Activated naive CD8-positive, alpha-beta T cell (primary cell): Measurements from ENCODE around the gene MYL1.

Experiments used
- H3K27ac Mint-ChIP-seq: one replicate; pipeline ENCODE4 v1.8.0; 2021; ENCODE audit warnings: mixed read lengths
- H3K27me3 Mint-ChIP-seq: one replicate; pipeline ENCODE4 v1.8.0; 2021; ENCODE audit warnings: mixed read lengths
- H3K36me3 Mint-ChIP-seq: one replicate; pipeline ENCODE4 v1.8.0; 2021; ENCODE audit warnings: mixed read lengths
- H3K4me1 Mint-ChIP-seq: one replicate; pipeline ENCODE4 v1.8.0; 2021; ENCODE audit warnings: low read depth, mixed read lengths
- H3K4me3 Mint-ChIP-seq: one replicate; pipeline ENCODE4 v1.8.0; 2021; ENCODE audit warnings: mild to moderate bottlenecking, mixed read lengths
- H3K9me3 Mint-ChIP-seq: one replicate; pipeline ENCODE4 v1.8.0; 2021; ENCODE audit warnings: low read depth, mixed read lengths

The MYL1 gene

GRCh38 chr2:210315015-210315788 lies at the start of gene MYL1:
Gene MYL1, minus strand, starts transcription at chr2:210315174. Its CDS starts 132 bp downstream, at chr2:210315042.
- H3K4me3 Mint-ChIP-seq, result no peak within 1 kb of the TSS
- no peaks in the 10 kb centered on the region for H3K36me3 Mint-ChIP-seq
- H3K27ac Mint-ChIP-seq, result no peak within 1 kb of the TSS
- H3K27me3 Mint-ChIP-seq, result peaks cover 5% of the 10 kb centered on the region
- H3K9me3 Mint-ChIP-seq, result no peaks in the 10 kb centered on the region
- H3K4me1 Mint-ChIP-seq, result no peaks in the 10 kb centered on the region

GRCh38 chr2:210363876-210364275 lies 48.9 kb upstream of the MYL1 start:
- H3K36me3 Mint-ChIP-seq, result no peaks in the 10 kb centered on the region
- H3K4me3 Mint-ChIP-seq, result no peak overlapping the region
- H3K9me3 Mint-ChIP-seq, result no peaks in the 10 kb centered on the region
- no peak overlapping the region for H3K27ac Mint-ChIP-seq
- no peaks in the 10 kb centered on the region for H3K4me1 Mint-ChIP-seq
- H3K27me3 Mint-ChIP-seq, result peaks cover 2% of the 10 kb centered on the region

GRCh38 chr2:210363261-210363660 lies 48.3 kb upstream of the MYL1 start:
- Mint-ChIP-seq H3K4me3 (no peak overlapping the region), H3K9me3 (no peaks in the 10 kb centered on the region), H3K27ac (no peak overlapping the region), H3K27me3 (peaks cover 2% of the 10 kb centered on the region), H3K4me1 (no peaks in the 10 kb centered on the region), H3K36me3 (no peaks in the 10 kb centered on the region)

GRCh38 chr2:210360412-210360811 lies 45.4 kb upstream of the MYL1 start:
- Mint-ChIP-seq H3K9me3 (no peaks in the 10 kb centered on the region), H3K4me1 (no peaks in the 10 kb centered on the region), H3K27me3 (peaks cover 2% of the 10 kb centered on the region), H3K27ac (no peak overlapping the region), H3K4me3 (no peak overlapping the region), H3K36me3 (no peaks in the 10 kb centered on the region)

- no peak overlapping the region for H3K4me3 Mint-ChIP-seq
- no peaks in the 10 kb centered on the region for H3K4me1 Mint-ChIP-seq
- no peak overlapping the region for H3K27ac Mint-ChIP-seq
- no peaks in the 10 kb centered on the region for H3K27me3 Mint-ChIP-seq
- H3K36me3 Mint-ChIP-seq, result no peaks in the 10 kb centered on the region
- H3K9me3 Mint-ChIP-seq, result no peaks in the 10 kb centered on the region
Measured at GRCh38 chr2:210356944-210357343, 42.0 kb upstream of the MYL1 start.

GRCh38 chr2:210337159-210337558 lies 22.2 kb upstream of the MYL1 start:
- peaks cover 13% of the 10 kb centered on the region for H3K9me3 Mint-ChIP-seq
- no peak overlapping the region for H3K4me3 Mint-ChIP-seq
- H3K4me1 Mint-ChIP-seq, result no peaks in the 10 kb centered on the region
- H3K27ac Mint-ChIP-seq, result no peak overlapping the region
- peaks cover 2% of the 10 kb centered on the region for H3K27me3 Mint-ChIP-seq
- no peaks in the 10 kb centered on the region for H3K36me3 Mint-ChIP-seq

GRCh38 chr2:210324906-210325305 lies 9.9 kb upstream of the MYL1 start:
- Mint-ChIP-seq H3K4me3 (no peak overlapping the region), H3K36me3 (no peaks in the 10 kb centered on the region), H3K27ac (no peak overlapping the region), H3K27me3 (no peaks in the 10 kb centered on the region), H3K9me3 (peaks cover 3% of the 10 kb centered on the region), H3K4me1 (no peaks in the 10 kb centered on the region)

GRCh38 chr2:210324458-210324857 lies 9.5 kb upstream of the MYL1 start:
- no peak overlapping the region for H3K27ac Mint-ChIP-seq
- H3K4me3 Mint-ChIP-seq, result no peak overlapping the region
- H3K27me3 Mint-ChIP-seq, result no peaks in the 10 kb centered on the region
- peaks cover 3% of the 10 kb centered on the region for H3K9me3 Mint-ChIP-seq
- no peaks in the 10 kb centered on the region for H3K4me1 Mint-ChIP-seq
- no peaks in the 10 kb centered on the region for H3K36me3 Mint-ChIP-seq

- Mint-ChIP-seq H3K27ac (no peak overlapping the region), H3K27me3 (no peaks in the 10 kb centered on the region), H3K36me3 (no peaks in the 10 kb centered on the region), H3K9me3 (peaks cover 3% of the 10 kb centered on the region), H3K4me3 (no peak overlapping the region), H3K4me1 (no peaks in the 10 kb centered on the region)
Measured at GRCh38 chr2:210323003-210323402, 8.0 kb upstream of the MYL1 start.

- Mint-ChIP-seq H3K4me1 (no peaks in the 10 kb centered on the region), H3K27me3 (peaks cover 4% of the 10 kb centered on the region), H3K9me3 (no peaks in the 10 kb centered on the region), H3K4me3 (no peak overlapping the region), H3K36me3 (no peaks in the 10 kb centered on the region), H3K27ac (no peak overlapping the region)
Measured at GRCh38 chr2:210318891-210319290, 3.9 kb upstream of the MYL1 start.

- Mint-ChIP-seq H3K36me3 (no peaks in the 10 kb centered on the region), H3K4me1 (no peaks in the 10 kb centered on the region), H3K4me3 (no peak overlapping the region)
Measured at GRCh38 chr2:210318486-210318885, 3.5 kb upstream of the MYL1 start.

GRCh38 chr2:210310550-210310949 lies 4.4 kb downstream of the MYL1 start:
- Mint-ChIP-seq H3K27ac (no peak overlapping the region), H3K36me3 (no peaks in the 10 kb centered on the region), H3K4me1 (no peaks in the 10 kb centered on the region), H3K4me3 (no peak overlapping the region), H3K27me3 (peaks cover 3% of the 10 kb centered on the region), H3K9me3 (no peaks in the 10 kb centered on the region)

More at GRCh38 chr2:210318486-210318885, 3.5 kb upstream of the MYL1 start:
- Mint-ChIP-seq H3K9me3 (no peaks in the 10 kb centered on the region), H3K27ac (no peak overlapping the region), H3K27me3 (peaks cover 4% of the 10 kb centered on the region)

- no peak overlapping the region for H3K4me3 Mint-ChIP-seq
- H3K4me1 Mint-ChIP-seq, result no peaks in the 10 kb centered on the region
- no peaks in the 10 kb centered on the region for H3K9me3 Mint-ChIP-seq
- H3K27me3 Mint-ChIP-seq, result peaks cover 2% of the 10 kb centered on the region
- H3K36me3 Mint-ChIP-seq, result no peaks in the 10 kb centered on the region
- no peak overlapping the region for H3K27ac Mint-ChIP-seq
Measured at GRCh38 chr2:210309548-210310233, 5.3 kb downstream of the MYL1 start.

- no peak overlapping the region for H3K4me3 Mint-ChIP-seq
- H3K4me1 Mint-ChIP-seq, result no peaks in the 10 kb centered on the region
- H3K27ac Mint-ChIP-seq, result no peak overlapping the region
- no peaks in the 10 kb centered on the region for H3K9me3 Mint-ChIP-seq
- H3K36me3 Mint-ChIP-seq, result no peaks in the 10 kb centered on the region
- H3K27me3 Mint-ChIP-seq, result no peaks in the 10 kb centered on the region
Measured at GRCh38 chr2:210303498-210303897, 11.5 kb downstream of the MYL1 start.

GRCh38 chr2:210302326-210302725 lies 12.6 kb downstream of the MYL1 start:
- Mint-ChIP-seq H3K4me1 (no peaks in the 10 kb centered on the region), H3K4me3 (no peak overlapping the region), H3K36me3 (no peaks in the 10 kb centered on the region), H3K9me3 (no peaks in the 10 kb centered on the region), H3K27me3 (no peaks in the 10 kb centered on the region), H3K27ac (no peak overlapping the region)
